ENCODE measurements around the gene MCRIP2.

GRCh38 chr16:657487-657886 is 15.9 kb downstream of the MCRIP2 start:
- no peak for TF ChIP-seq ESRRA (IDR thresholded peaks at IDR 0.05; ENCODE audit: borderline replicate concordance, low read depth)
- TF ChIP-seq NFE2 (IDR thresholded peaks at IDR 0.05; ENCODE audit: low read depth), result no peak
- TF ChIP-seq ZNF347 (CRISPR knock-in tag; IDR thresholded peaks at IDR 0.05; ENCODE audit: low read depth), result no peak
- TF ChIP-seq CTCF (IDR thresholded peaks at IDR 0.05 in 2 of 3, conservative IDR thresholded peaks at IDR 0.05 in 1 of 3; ENCODE audit: insufficient read depth in 2 of 3, low read depth in 1 of 3, low read length in 3 of 3), result no peak
- no peak for TF ChIP-seq PTTG1 (tag; IDR thresholded peaks at IDR 0.05; ENCODE audit: low read depth)
- no peak for TF ChIP-seq MLLT1 (IDR thresholded peaks at IDR 0.05)
